COLO668 (cell line): ENCODE results near the gene SPATS1.
"Not testable (repeated sequence)": the region's sequence is repeated elsewhere in the genome, so short reads cannot be mapped to it uniquely, and the experiment has no call there.

Experiments
- DNase-seq: peaks from one replicate; lab custom pipeline; 2025; ENCODE audit not compliant: unreplicated experiment; lab: John Stamatoyannopoulos, UW

Gene SPATS1

DNA sequence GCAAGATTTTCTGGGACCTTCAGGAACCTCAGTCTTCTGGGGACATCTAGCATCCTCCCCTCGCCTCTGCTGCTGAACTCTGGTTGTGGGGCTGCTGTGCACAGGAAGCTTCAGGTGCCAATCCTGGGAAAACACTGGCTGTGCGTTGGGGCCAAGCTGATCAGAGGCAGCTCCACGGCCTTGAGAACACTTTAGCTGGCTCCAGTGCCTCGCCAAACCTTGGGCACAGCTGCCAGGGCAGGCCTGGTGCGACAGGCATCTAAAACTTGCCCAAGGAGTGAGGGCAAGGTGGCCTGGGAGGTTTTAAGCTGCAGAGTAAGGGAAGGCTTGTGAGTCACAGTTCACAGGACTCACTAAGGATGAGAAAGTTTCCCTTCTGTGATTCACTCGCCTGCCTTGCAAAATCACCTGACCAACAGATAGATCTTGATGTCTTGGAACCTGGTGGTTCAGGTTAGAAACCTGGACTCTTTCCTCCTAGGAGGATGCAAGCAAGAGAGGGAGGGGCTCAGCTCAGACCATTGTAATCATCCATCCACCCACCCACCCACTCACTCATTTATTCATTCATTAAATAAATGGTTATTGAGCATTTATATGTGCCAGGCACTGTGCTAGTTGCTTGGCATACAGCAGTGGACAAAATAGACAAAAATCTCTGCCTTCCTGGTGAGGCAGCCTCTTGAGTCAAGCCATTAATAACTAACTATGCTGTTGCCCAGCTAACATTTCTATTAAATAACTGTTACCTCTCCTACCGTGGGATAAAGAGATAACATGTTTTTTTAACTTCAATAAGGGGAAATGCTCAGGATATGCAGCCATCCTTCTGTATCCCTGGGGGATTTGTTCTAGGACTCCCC is 2.5 kb upstream of the SPATS1 start:
- no peak for DNase-seq

GRCh38 chr6:44341095-44341890 is 1.2 kb upstream of the SPATS1 start:
- no peak for DNase-seq

- DNase-seq: no peak
Observed at GRCh38 chr6:44342052-44342451, 398 bp upstream of the SPATS1 start.

DNA sequence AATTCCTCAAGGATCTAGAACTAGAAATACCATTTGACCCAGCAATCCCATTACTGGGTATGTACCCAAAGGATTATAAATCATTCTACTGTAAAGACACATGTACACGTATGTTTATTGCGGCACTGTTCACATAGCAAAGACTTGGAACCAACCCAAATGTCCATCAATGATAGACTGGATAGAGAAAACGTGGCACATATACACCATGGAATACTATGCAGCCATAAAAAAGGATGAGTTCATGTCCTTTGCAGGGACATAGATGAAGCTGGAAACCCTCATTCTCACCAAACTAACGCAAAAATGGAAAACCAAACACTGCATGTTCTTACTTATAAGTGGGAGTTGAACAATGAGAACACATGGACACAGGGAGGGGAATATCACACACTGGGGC is 4.4 kb downstream of the SPATS1 start:
- DNase-seq: not testable (repeated sequence)

DNA sequence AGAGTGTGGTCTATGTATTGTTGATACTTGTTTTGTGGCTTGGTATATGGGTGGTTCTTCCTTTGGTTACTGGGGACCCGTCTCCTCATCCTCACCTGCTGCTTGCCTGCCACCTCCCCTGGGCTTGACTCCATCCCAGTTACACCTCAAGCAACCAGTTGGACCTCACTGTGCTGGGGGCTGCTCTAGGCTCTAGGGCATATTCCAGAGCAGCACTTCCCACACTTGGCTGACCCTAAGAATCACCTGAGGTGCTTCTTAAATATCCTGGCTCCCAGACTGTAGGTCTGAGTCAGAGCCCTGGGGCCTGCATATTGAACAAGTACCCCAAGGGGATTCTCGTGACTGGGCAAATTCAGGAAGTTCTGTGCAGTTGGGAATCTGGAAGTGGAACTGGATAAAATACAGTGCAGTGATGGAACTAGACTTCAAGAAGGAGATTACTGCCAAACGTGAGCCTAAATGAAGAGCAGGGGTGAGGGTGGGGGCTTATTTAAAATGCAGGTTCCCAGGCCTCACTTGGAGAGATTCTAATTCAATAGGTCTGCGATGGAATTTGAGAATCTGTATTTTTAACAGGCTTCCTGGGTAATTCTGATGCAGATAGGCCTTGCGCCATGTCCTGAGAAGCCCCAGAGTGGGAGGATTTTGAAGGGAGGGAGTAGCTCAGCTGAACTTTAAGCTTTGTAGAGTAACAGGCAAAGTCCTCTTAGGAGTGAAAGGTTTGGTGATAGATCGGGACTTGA is 7.6 kb downstream of the SPATS1 start:
- no peak for DNase-seq

- not testable (repeated sequence) for DNase-seq
Observed at GRCh38 chr6:44350650-44350994, 8.2 kb downstream of the SPATS1 start.

DNA sequence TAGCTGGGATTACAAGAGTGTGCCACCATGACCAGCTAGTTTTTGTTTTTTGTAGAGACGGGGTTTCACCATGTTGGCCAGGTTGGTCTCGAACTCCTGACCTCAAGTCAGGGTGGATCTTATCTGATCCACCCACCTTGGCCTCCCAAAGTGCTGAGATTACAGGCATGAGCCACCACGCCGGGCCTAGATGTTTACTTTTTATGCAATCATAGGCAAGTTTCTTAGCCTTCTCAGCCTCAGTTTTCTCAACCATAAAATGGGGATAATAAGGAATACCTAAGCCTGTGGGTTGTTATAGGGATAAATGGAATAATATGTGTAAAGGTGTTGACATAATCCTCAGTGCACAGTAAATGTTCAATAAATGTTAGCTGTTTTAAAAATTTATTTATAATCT is 9.8 kb downstream of the SPATS1 start:
- DNase-seq: no peak

DNA sequence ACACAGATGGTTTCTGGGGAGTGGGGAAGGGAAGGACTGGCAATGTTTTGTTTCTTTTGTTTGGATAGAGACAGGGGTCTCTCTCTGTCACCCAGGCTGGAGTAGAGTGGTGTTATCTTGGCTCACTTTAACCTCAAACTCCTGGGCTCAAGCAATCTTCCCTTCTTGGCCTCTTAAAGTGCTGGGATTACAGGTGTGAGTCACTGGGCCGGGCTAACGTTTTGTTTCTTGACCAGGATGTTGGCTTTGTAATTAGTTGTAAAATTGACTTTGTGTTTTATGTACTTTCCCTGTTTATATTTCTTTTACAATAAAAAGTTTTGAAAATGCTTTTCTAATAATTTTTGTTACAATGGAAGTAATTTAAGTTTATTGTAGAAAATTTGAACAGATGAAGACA is 10.9 kb downstream of the SPATS1 start:
- no peak for DNase-seq

DNA sequence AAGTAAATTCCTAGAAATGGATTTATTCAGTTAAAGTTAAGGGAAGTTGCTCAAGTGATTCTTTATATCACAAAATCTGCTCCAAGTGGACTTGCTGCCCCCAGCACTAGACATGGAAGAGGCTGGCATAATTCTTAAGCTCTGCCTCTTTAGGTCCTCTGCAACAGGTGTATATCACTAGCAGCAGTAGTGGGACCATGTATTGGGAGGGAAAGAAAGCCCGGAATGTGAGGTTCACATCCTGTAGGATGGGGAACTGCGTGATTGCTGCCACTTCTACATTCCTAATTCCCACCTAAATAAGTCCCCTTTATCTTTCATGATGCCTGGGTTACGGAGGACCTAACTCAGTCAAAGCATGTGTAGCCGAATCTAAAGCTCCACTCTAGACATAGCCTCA is 13.2 kb downstream of the SPATS1 start:
- DNase-seq: no peak

DNA sequence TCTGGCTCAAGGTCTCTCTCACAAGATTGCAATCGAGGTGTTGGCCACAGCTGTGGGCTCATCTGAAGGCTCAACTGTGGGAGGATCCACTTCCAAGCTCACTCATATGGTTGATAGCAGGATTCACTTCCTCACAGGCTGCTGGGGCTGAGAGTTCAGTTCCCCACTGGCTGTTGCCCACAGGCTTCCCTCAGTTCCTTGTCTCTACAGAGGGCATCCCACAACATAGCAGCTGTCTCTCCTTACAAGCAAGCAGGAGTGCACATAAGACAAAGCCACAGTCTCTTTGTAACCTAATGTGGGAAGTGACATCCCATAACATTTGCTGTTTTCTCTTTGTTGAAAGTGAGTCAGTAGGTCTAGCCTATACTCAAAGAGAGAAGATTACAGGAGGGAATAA is 14.0 kb downstream of the SPATS1 start:
- no peak for DNase-seq

DNA sequence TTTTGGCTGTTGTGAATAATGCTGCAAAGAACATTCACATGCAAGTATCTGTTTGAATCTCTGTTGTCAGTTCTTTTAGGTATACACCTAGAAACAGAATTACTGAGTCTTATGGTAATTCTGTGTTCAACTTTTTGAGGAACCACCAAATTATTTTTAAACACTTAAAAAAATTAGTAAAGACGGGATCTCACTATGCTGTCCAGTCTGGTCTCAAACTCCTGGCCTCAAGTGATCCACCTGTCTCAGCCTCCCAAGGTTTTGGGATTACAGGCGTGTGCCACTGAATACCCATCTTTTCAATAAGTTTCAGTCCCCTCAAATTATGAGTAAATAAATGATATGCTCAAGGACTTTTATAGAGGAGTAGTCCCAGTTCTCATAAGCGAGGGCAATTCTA is 17.5 kb downstream of the SPATS1 start:
- no peak for DNase-seq

DNA sequence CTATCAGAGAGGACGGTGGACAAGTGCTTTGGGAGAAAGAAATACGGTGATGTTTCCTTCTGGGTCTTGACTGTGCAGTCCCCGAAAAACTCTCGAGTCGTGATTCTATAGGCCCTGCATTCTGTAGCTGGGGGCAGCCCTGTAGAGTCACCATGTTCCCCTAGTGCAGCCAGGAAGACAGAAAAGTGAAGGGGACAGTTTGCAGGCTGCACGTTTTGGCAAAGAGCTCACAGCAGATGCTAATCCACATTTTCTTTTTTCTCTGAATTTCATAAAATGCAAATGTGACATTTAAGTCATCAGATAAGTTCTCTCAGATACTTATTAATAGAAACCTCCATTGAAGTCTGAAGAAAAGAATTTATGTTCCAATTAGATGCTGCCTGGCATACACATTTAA is 19.5 kb downstream of the SPATS1 start:
- no peak for DNase-seq

GRCh38 chr6:44363377-44363926 is 21.0 kb downstream of the SPATS1 start:
- DNase-seq: no peak

GRCh38 chr6:44366781-44367180 is 24.3 kb downstream of the SPATS1 start:
- DNase-seq: no peak

- DNase-seq: no peak
Observed at GRCh38 chr6:44367681-44368080, 25.2 kb downstream of the SPATS1 start.

GRCh38 chr6:44373051-44373450 is 30.6 kb downstream of the SPATS1 start:
- DNase-seq: no peak

GRCh38 chr6:44373787-44374186 is 31.3 kb downstream of the SPATS1 start:
- DNase-seq: no peak

GRCh38 chr6:44375071-44375470 is 32.6 kb downstream of the SPATS1 start:
- DNase-seq: no peak

- DNase-seq: no peak
Observed at GRCh38 chr6:44377484-44377883, 35.0 kb downstream of the SPATS1 start.

DNA sequence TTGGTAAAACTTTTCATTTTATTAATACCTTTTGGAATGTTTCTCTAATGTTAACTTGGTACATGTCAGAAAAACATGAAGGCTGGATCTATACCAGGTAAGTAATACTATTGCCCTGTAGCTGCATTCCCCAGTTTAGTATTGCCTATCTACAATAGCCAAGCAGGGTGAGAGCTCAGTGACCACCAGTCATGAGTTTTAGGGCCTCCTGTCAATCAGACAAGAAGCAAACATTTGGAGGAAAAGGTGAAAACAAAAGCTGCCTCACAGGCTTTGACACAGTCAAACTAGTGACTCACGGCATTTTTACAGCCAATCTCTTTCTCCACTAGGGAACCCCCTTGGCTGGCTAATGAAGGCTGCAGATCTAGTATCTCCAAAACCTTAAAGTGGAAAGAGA is 35.5 kb downstream of the SPATS1 start:
- no peak for DNase-seq

- DNase-seq: no peak
Observed at GRCh38 chr6:44381739-44382138, 39.3 kb downstream of the SPATS1 start.
